Measurements from ENCODE around the gene TMEFF2. TPM values are rescaled to one million over a fixed set of nuclear protein-coding genes. Genes with fewer than 3 reads are reported as not detected.
"Not testable (repeated sequence)": the region's sequence is repeated elsewhere in the genome, so short reads cannot be mapped to it uniquely, and the experiment has no call there.

TMEFF2 gene
- total RNA-seq, 2 experiments from 2014 or later, result not detected

- no peak for DNase-seq
- Mint-ChIP-seq H3K27me3 (peaks cover 5% of the 10 kb centered on the region), H3K36me3 (ENCODE audit: low read depth) (no peaks in the 10 kb centered on the region), H3K27ac (no peak overlapping the region), H3K4me1 (no peaks in the 10 kb centered on the region), H3K4me3 (no peak overlapping the region), H3K9me3 (no peaks in the 10 kb centered on the region)
- CTCF ChIA-PET, result interaction anchor here (1.1 to 1.2 kb wide), 2 partner anchors 16 to 23 kb away, joined by 3 read pairs; no protein-coding TSS in a partner anchor
- POLR2A ChIA-PET, result no interaction called here
Measured at GRCh38 chr2:192139813-192140212, 54.9 kb downstream of the TMEFF2 start.

- no peaks in the 10 kb centered on the region for H3K36me3 Mint-ChIP-seq (ENCODE audit: low read depth)
- POLR2A ChIA-PET, result no interaction called here
- peaks cover 3% of the 10 kb centered on the region for H3K27me3 Mint-ChIP-seq
- no peak overlapping the region for H3K4me3 Mint-ChIP-seq
- no peak for DNase-seq
- no peaks in the 10 kb centered on the region for H3K9me3 Mint-ChIP-seq
- H3K4me1 Mint-ChIP-seq, result no peaks in the 10 kb centered on the region
- H3K27ac Mint-ChIP-seq, result no peak overlapping the region
- CTCF ChIA-PET, result no interaction called here
Measured at GRCh38 chr2:192137451-192137850, 57.3 kb downstream of the TMEFF2 start.

DNA sequence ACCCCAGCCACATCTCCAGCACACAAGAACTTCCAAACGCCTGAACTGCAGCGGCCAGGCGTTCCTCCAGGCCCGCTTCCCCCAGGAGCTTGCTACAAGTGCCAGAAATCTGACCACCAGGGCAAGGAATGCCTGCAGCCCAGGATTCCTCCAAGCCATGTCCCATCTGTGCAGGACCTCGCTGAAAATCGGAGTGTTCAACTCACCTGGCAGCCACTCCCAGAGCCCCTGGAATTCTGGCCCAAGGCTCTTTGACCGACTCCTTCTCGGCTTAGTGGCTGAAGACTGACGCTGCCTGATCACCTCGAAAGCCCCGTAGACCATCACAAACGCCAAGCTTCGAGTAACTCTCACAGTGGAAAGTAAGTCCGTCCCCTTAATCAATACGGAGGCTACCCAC, 62.1 kb downstream of the TMEFF2 start:
- H3K4me1 Mint-ChIP-seq, CTCF ChIA-PET, POLR2A ChIA-PET: not testable (repeated sequence)

GRCh38 chr2:192130312-192130711, 64.4 kb downstream of the TMEFF2 start:
- H3K4me1 Mint-ChIP-seq; H3K27me3 Mint-ChIP-seq; H3K9me3 Mint-ChIP-seq; H3K4me3 Mint-ChIP-seq; DNase-seq; CTCF ChIA-PET; POLR2A ChIA-PET; H3K27ac Mint-ChIP-seq; H3K36me3 Mint-ChIP-seq (ENCODE audit: low read depth): not testable (repeated sequence)

More for the DNA sequence above, 62.1 kb downstream of the TMEFF2 start:
- not testable (repeated sequence) for H3K27ac Mint-ChIP-seq; H3K4me3 Mint-ChIP-seq; H3K27me3 Mint-ChIP-seq; DNase-seq; H3K36me3 Mint-ChIP-seq (ENCODE audit: low read depth); H3K9me3 Mint-ChIP-seq

GRCh38 chr2:192128655-192129054, 66.1 kb downstream of the TMEFF2 start:
- Mint-ChIP-seq H3K9me3 (no peaks in the 10 kb centered on the region), H3K4me3 (no peak overlapping the region), H3K27ac (no peak overlapping the region), H3K36me3 (ENCODE audit: low read depth) (no peaks in the 10 kb centered on the region), H3K4me1 (no peaks in the 10 kb centered on the region), H3K27me3 (peaks cover 6% of the 10 kb centered on the region)
- POLR2A ChIA-PET, result no interaction called here
- DNase-seq, result no peak
- CTCF ChIA-PET, result interaction anchor here (1.7 to 1.9 kb wide), 2 partner anchors 34 to 56 kb away, joined by 3 to 7 read pairs; no protein-coding TSS in a partner anchor

DNA sequence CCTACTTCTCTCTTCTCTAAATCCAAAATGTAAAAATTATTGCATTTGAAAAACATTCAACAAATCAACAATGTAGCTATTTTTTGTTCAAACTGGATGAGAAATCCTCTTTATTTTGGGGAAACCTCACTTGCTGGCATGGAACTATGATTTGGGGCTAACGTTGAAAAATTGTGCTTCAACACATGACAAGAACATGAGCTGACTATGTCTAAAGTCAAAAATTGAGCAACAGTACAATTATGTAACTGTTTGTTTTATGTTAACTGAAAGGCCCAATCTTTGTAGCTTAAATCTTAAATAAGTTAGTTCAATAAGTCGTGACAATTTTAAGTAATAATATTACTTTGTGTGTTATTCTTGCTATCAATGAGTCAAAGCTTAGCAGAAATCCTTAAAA, 67.3 kb downstream of the TMEFF2 start:
- Mint-ChIP-seq H3K36me3 (ENCODE audit: low read depth) (no peaks in the 10 kb centered on the region), H3K27me3 (peaks cover 6% of the 10 kb centered on the region), H3K9me3 (no peaks in the 10 kb centered on the region), H3K4me3 (no peak overlapping the region), H3K4me1 (no peaks in the 10 kb centered on the region), H3K27ac (no peak overlapping the region)
- CTCF ChIA-PET, result interaction anchor here (1.1 to 1.7 kb wide), 2 partner anchors 35 to 57 kb away, joined by 3 read pairs; no protein-coding TSS in a partner anchor
- POLR2A ChIA-PET, result no interaction called here
- no peak for DNase-seq

DNA sequence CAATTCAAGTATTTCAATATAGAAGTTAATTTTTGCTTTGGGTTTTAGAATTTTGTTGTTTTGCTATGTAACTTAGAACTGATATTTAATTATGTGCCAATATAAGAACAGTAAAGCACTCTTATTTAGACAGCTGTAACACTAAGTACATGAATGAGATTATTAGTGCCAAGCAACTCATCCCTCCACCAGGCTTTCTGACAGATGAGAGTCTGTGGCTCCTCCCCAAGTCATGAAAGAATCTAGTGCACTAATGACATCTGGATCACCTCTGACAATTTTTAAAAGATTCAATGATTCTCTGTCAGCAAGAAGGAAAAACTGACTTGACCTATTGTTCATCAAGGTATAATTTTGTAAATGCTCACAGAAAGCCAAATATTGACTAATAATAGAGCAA, 67.8 kb downstream of the TMEFF2 start:
- ChIA-PET CTCF (interaction anchor here (1.1 kb wide), 1 partner anchor 35 kb away, joined by 3 read pairs; no protein-coding TSS in a partner anchor), POLR2A (no interaction called here)
- H3K4me1 Mint-ChIP-seq, result no peaks in the 10 kb centered on the region
- no peak for DNase-seq
- H3K27ac Mint-ChIP-seq, result no peak overlapping the region
- peaks cover 6% of the 10 kb centered on the region for H3K27me3 Mint-ChIP-seq
- H3K9me3 Mint-ChIP-seq, result no peaks in the 10 kb centered on the region
- H3K4me3 Mint-ChIP-seq, result no peak overlapping the region
- H3K36me3 Mint-ChIP-seq (ENCODE audit: low read depth), result no peaks in the 10 kb centered on the region

- DNase-seq, result no peak
- H3K9me3 Mint-ChIP-seq, result no peaks in the 10 kb centered on the region
- H3K4me1 Mint-ChIP-seq, result no peaks in the 10 kb centered on the region
- no peak overlapping the region for H3K4me3 Mint-ChIP-seq
- POLR2A ChIA-PET, result no interaction called here
- CTCF ChIA-PET, result no interaction called here
- H3K36me3 Mint-ChIP-seq (ENCODE audit: low read depth), result no peaks in the 10 kb centered on the region
- peaks cover 6% of the 10 kb centered on the region for H3K27me3 Mint-ChIP-seq
- H3K27ac Mint-ChIP-seq, result no peak overlapping the region
Measured at GRCh38 chr2:192126426-192126825, 68.3 kb downstream of the TMEFF2 start.

- no peak overlapping the region for H3K27ac Mint-ChIP-seq
- no peak overlapping the region for H3K4me3 Mint-ChIP-seq
- H3K27me3 Mint-ChIP-seq, result peaks cover 9% of the 10 kb centered on the region
- H3K4me1 Mint-ChIP-seq, result no peaks in the 10 kb centered on the region
- no peaks in the 10 kb centered on the region for H3K36me3 Mint-ChIP-seq (ENCODE audit: low read depth)
- ChIA-PET POLR2A (no interaction called here), CTCF (no interaction called here)
- H3K9me3 Mint-ChIP-seq, result no peaks in the 10 kb centered on the region
- no peak for DNase-seq
Measured at GRCh38 chr2:192124571-192124970, 70.2 kb downstream of the TMEFF2 start.

DNA sequence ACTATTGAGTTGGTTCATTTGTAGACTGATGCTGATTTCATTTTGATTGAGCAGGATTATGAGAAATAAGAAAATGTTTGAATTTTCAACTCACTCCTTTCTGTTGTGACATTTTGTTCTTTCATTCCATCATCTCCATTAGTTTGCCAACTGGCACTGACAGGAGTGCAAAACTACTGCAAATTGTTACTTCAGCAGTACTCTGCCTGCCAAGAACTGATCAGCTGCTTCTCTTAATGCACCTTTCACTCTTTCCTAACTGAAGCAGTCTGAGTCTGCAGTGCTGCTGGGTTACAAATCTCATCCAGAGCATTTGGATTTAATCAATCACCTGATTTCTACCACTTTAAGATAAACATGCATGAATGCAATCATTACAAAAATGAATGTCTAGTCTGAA, 70.9 kb downstream of the TMEFF2 start:
- Mint-ChIP-seq H3K4me3 (no peak overlapping the region), H3K27ac (no peak overlapping the region), H3K9me3 (no peaks in the 10 kb centered on the region), H3K4me1 (no peaks in the 10 kb centered on the region), H3K36me3 (ENCODE audit: low read depth) (no peaks in the 10 kb centered on the region), H3K27me3 (peaks cover 9% of the 10 kb centered on the region)
- DNase-seq, result no peak
- CTCF ChIA-PET, result no interaction called here
- POLR2A ChIA-PET, result no interaction called here

GRCh38 chr2:192122946-192123345, 71.8 kb downstream of the TMEFF2 start:
- Mint-ChIP-seq H3K4me1 (no peaks in the 10 kb centered on the region), H3K4me3 (no peak overlapping the region), H3K9me3 (no peaks in the 10 kb centered on the region), H3K36me3 (ENCODE audit: low read depth) (no peaks in the 10 kb centered on the region), H3K27ac (no peak overlapping the region), H3K27me3 (peaks cover 9% of the 10 kb centered on the region)
- ChIA-PET CTCF (no interaction called here), POLR2A (no interaction called here)
- no peak for DNase-seq

GRCh38 chr2:192122141-192122540, 72.6 kb downstream of the TMEFF2 start:
- Mint-ChIP-seq H3K9me3 (no peaks in the 10 kb centered on the region), H3K4me1 (no peaks in the 10 kb centered on the region), H3K27me3 (peaks cover 9% of the 10 kb centered on the region), H3K27ac (no peak overlapping the region), H3K4me3 (no peak overlapping the region), H3K36me3 (ENCODE audit: low read depth) (no peaks in the 10 kb centered on the region)
- ChIA-PET POLR2A (no interaction called here), CTCF (interaction anchor here (0.6 kb wide), 1 partner anchor 89 kb away, joined by 3 read pairs; no protein-coding TSS in a partner anchor)
- no peak for DNase-seq

DNA sequence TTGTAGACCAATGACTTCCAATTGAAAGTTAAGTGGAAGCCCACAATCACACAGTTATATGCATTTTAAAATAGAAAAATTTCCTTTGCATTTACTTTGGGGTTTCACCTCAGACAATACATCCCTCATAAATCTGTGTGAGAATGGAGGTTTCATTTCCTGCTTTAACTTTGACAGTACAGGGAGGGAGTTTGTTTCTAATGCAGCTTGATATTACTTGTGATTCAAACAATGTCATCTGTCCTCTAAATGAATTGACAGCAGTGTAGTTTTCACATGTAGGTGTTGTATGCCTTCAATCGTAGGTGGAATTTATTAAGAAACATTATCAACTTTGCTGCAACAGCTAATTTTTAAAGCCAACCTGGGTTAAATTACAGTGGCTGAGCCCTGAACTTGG, 75.2 kb downstream of the TMEFF2 start:
- no peaks in the 10 kb centered on the region for H3K4me1 Mint-ChIP-seq
- H3K27me3 Mint-ChIP-seq, result peaks cover 12% of the 10 kb centered on the region
- no peak overlapping the region for H3K4me3 Mint-ChIP-seq
- CTCF ChIA-PET, result no interaction called here
- no peak for DNase-seq
- H3K36me3 Mint-ChIP-seq (ENCODE audit: low read depth), result no peaks in the 10 kb centered on the region
- POLR2A ChIA-PET, result no interaction called here
- no peaks in the 10 kb centered on the region for H3K9me3 Mint-ChIP-seq
- H3K27ac Mint-ChIP-seq, result no peak overlapping the region

DNA sequence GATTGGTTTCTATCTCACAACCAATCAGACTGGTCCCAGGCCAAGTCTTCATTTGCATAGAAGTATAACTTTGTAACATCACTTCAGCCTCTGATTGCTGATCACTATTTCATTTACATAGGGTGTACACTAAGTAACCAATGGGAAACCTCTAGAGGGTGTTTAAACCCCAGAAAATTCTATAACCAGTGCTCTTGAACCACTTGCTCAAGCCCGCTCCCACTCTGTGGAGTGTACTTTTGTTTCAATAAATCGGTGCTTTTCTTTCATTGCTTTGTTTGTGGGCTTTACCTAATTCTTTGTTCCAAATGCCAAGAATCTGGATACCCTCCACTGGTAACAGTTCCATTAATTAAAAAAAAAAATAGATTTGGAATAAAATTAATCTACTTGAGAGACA, 77.0 kb downstream of the TMEFF2 start:
- no peak overlapping the region for H3K27ac Mint-ChIP-seq
- POLR2A ChIA-PET, result no interaction called here
- peaks cover 6% of the 10 kb centered on the region for H3K27me3 Mint-ChIP-seq
- CTCF ChIA-PET, result no interaction called here
- no peaks in the 10 kb centered on the region for H3K9me3 Mint-ChIP-seq
- no peaks in the 10 kb centered on the region for H3K4me1 Mint-ChIP-seq
- no peak overlapping the region for H3K4me3 Mint-ChIP-seq
- H3K36me3 Mint-ChIP-seq (ENCODE audit: low read depth), result no peaks in the 10 kb centered on the region
- DNase-seq, result no peak

DNA sequence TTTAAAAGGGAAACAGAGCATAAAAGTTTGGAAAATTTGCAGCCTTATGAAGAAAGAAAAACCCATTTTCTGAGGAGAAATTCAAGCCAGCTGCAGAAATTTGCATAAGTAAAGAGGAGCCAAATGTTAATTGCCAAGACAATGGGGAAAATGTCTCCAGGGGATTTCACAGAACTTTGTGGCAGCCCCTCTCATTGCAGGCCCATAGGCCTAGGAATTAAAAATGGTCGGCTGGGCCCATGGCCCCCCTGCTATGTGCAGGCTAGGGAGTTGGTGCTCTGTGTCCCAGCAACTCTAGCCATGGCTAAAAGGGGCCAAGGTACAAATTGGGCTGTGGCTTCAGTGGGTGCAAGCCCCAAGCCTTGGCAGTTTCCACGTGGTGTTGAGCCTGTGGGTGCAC, 83.2 kb downstream of the TMEFF2 start:
- not testable (repeated sequence) for DNase-seq

More for the DNA sequence above, 83.2 kb downstream of the TMEFF2 start:
- H3K4me3 Mint-ChIP-seq; H3K9me3 Mint-ChIP-seq; H3K36me3 Mint-ChIP-seq (ENCODE audit: low read depth); CTCF ChIA-PET; H3K4me1 Mint-ChIP-seq; H3K27ac Mint-ChIP-seq; H3K27me3 Mint-ChIP-seq; POLR2A ChIA-PET: not testable (repeated sequence)
